Purkinje cell (primary cell): Measurements from ENCODE around the gene DOCK1. TPM values are rescaled to one million over a fixed set of nuclear protein-coding genes. Genes with fewer than 3 reads are reported as not detected.

ENCODE experiments used
- polyA plus RNA-seq: library from polyadenylated mRNA; unstranded; fragments of >200 nt; fragmentation: Nextera tagmentation; gene quantifications from 2 replicates; pipeline ENCODE4 v1.2.1, GENCODE V29; 2014

Gene DOCK1
- polyA plus RNA-seq = 4.6 and 15.4 TPM in 2 replicates

DNA sequence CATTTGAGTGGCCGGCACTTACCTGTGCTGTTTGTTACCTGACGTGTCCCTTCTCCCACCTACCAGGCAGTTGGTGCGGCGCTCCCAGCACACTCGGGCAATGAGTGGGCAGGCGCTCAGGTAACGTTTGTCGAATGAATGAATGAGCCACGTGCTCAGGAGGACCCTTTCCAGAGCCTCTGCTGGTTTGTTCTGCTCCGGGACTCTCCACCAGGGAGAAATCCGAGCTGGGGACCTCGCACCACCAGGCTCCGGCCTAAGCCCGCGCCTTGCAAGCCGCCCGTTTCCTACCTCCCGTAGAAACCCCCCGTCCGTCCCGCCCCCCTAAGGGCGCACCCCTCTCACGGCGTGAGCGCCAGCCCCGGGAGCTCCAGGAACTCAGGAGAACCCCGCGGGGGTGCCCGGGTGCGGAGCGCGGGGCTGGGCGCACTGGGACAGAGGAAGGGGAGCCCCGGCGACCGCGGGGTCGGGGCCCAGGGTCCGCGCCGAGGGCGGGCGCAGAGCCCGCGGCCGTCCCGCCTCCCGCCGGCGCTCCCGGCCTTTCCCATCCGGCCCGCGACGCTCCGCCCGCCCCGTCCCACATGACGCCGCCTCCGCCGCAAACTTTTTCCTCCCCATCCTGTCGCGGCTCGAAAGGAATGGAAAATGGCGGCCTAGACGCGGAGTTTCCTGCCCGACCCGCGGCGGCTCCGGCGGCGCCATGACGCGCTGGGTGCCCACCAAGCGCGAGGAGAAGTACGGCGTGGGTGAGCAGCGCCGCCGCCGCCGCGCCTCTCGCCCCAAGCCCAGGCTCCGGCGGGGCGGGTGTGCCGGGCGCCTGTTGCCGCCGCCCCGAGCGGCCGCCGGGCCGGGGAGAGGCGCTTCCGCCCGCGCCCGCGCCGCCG is at the start of gene DOCK1:
DOCK1 (plus strand) TSS at position 611 of the 884 bp plus-strand sequence; CDS start at position 701, 90 bp downstream.

DNA sequence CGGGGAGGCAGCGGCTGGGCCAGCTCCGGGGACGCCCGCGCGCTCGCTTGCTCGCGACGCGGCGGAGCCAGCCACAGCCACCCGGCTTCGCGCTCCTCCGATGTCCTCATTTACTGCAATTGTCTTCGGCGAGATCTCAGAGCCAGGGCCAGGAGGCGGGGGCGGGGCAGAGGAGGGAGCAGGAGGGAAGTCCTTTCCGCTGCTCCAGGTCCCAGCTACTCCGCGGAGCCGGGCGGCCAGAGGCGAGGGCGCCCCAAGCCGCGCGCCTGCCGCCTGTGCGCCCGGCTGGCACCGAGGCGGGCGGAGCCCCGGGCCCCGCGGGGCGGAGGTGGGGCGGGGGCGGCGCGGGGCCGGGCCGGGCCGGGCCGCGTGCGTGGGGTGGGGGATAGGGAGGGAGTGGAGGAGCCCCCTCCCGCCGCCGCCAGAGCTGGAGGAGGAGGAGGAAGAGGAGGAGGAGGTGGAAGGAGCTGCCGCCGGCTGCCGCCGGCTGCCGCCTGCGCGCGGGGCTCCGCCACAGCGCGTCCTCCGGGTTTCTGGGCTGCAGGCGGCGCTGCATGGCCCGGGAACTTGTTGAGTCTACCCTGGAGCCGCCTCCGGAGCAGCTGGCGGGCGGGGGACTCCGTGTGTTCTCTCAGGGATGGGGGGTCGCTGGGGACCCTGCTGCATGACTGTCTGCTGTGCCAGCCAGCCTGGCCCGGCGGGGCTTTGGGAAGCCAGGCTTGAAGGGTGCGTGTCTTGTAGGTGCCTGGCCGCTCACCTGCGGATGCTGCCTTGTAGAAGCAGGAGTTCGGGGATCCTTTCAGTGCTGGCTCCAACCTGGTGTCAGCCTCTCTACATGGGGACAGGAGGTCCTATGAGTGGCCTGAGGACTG is 291.3 kb downstream of the DOCK1 start, which contains the start of gene INSYN2A:
INSYN2A (minus strand) TSS at position 310 of the 872 bp plus-strand sequence. CDS start 20,196 bp downstream, outside the sequence.

Other genes starting within 250 kb of the DOCK1 start
- 0.39 TPM in 1 of 2 replicates, not detected in the other for gene C10orf90, start 234.7 kb upstream of the DOCK1 start, polyA plus RNA-seq